DOHH2 (cell line): ENCODE data around the gene HOXB7.

Source experiments
- H3F3A ChIP-seq: fragments of 200-600 bp; sonication (generic), shearing (Covaris generic); 2 replicates; pipeline ENCODE4 v1.6.0; 2016; ENCODE audit warnings: antibody characterized with exemption, mild to moderate bottlenecking; ENCODE audit not compliant: control insufficient read depth, insufficient read depth
- H3K27ac ChIP-seq: fragments of 200-600 bp; sonication (generic); 2 replicates; pipeline ENCODE4 v1.5.1; 2014; ENCODE audit warnings: low read depth, mild to moderate bottlenecking, low read length, moderate library complexity
- H3K27me3 ChIP-seq: fragments of 200-600 bp; sonication (generic); 2 replicates; pipeline ENCODE4 v1.6.1; 2014; ENCODE audit warnings: mild to moderate bottlenecking, low read length, mixed read lengths; ENCODE audit not compliant: control insufficient read depth
- H3K36me3 ChIP-seq: fragments of 200-600 bp; sonication (generic); 2 replicates; pipeline ENCODE4 v1.6.1; 2014; ENCODE audit warnings: mild to moderate bottlenecking, low read length, moderate library complexity, mixed read lengths; ENCODE audit not compliant: control insufficient read depth
- H3K4me1 ChIP-seq: fragments of 200-600 bp; sonication (generic); 2 replicates; pipeline ENCODE4 v1.6.1; 2014; ENCODE audit warnings: mild to moderate bottlenecking, low read length, mixed read lengths; ENCODE audit not compliant: control insufficient read depth
- H3K4me2 ChIP-seq: fragments of 200-600 bp; sonication (generic); 2 replicates; pipeline ENCODE4 v1.6.0; 2014; ENCODE audit warnings: mild to moderate bottlenecking, low read length, moderate library complexity
- H3K4me3 ChIP-seq: fragments of 200-600 bp; sonication (generic); 2 replicates; pipeline ENCODE4 v1.5.1; 2014; ENCODE audit warnings: mild to moderate bottlenecking, low read length, mixed read lengths
- H3K79me2 ChIP-seq: fragments of 200-600 bp; sonication (generic); 2 replicates; pipeline ENCODE4 v1.6.1; 2014; ENCODE audit warnings: mild to moderate bottlenecking, low read length, mixed read lengths; ENCODE audit not compliant: control insufficient read depth
- H3K9me2 ChIP-seq: fragments of 200-600 bp; sonication (generic); replicated peaks from 2 replicates; pipeline ENCODE4 v1.6.1; 2014; ENCODE audit warnings: mild to moderate bottlenecking, low read length, mixed read lengths; ENCODE audit not compliant: control insufficient read depth
- H3K9me3 ChIP-seq: fragments of 200-600 bp; sonication (generic); 2 replicates; pipeline ENCODE4 v1.6.1; 2014; ENCODE audit warnings: antibody characterized with exemption, low read length, mixed read lengths; ENCODE audit not compliant: control insufficient read depth, insufficient read depth
- H4K20me1 ChIP-seq: fragments of 200-600 bp; sonication (generic); 2 replicates; pipeline ENCODE4 v1.6.0; 2014; ENCODE audit warnings: low read depth, mild to moderate bottlenecking, antibody characterized with exemption, low read length, moderate library complexity; ENCODE audit not compliant: control insufficient read depth, insufficient read depth
- CTCF ChIP-seq: fragments of 200-600 bp; sonication (generic); IDR thresholded peaks from one replicate; pipeline ENCODE4 v1.5.1; 2014; ENCODE audit warnings: antibody characterized with exemption, mild to moderate bottlenecking, low read depth, low read length; ENCODE audit not compliant: poor library complexity, severe bottlenecking
- EZH2phosphoT487 ChIP-seq: fragments of 200-600 bp; sonication (generic); IDR thresholded peaks from 2 replicates; pipeline ENCODE4 v1.6.1; 2017; ENCODE audit warnings: borderline replicate concordance, mild to moderate bottlenecking, antibody characterized with exemption, low read length, moderate library complexity, mixed read lengths

Gene HOXB7

GRCh38 chr17:48589831-48590606 is 20.8 kb downstream of the HOXB7 start, which contains the start of gene HOXB3:
Gene HOXB3 (minus strand): TSS chr17:48590241. CDS start chr17:48552474, 37,767 bp downstream.
- Histone ChIP-seq H3K4me1 (peaks cover 14% of the 10 kb centered on the region), H3K4me2 (no peak within 1 kb of the TSS), H3K27ac (no peak within 1 kb of the TSS), H3K79me2 (no peaks in the 10 kb centered on the region), H3K9me2 (no peaks in the 10 kb centered on the region), H3K9me3 (no peaks in the 10 kb centered on the region), H3F3A (no peaks in the 10 kb centered on the region), H4K20me1 (peaks cover 4% of the 10 kb centered on the region; the same call in 1 of the 2 replicates), H3K4me3 (no peak within 1 kb of the TSS), H3K27me3 (peaks cover 76% of the 10 kb centered on the region), H3K36me3 (no peaks in the 10 kb centered on the region)
- no peak; the same call in 1 of the 2 replicates for TF ChIP-seq EZH2phosphoT487
- TF ChIP-seq CTCF, result no peak

DNA sequence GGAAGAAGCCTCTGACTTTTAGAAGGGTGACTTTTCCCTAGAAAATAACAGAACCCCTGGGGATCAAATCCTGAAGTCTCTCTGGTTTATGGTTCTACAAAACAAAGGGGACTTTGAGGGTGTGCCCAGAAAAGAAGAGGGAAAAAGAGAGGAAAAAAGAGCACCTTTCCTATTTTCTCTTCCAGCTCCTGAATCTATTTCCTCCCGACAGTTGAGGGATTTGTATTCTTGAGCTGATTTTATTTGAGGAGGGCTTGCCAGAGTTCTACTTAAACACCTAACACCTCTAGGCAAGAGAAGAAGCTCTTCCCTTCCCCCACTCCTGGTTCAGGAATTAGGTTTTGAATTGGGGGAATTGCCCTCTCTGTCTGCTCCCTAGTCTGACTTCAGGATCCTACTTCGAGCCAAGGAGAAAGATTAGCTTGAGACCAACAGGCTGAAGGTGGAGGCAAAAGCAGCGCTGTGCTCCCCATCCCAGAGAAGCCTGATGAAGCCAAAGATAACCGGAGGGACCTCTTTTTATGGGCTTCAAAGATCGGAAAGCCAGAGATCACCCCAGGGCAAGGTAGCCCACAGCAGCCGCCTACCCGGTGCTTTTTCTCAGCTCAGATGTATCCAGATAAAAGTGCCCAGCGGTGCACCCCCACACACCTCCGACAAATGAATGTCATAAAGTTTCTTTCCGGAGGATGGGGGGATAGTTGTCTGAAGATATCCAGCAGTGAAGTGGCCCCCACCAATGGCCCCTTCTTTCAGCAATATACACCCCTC is 21.6 kb downstream of the HOXB7 start:
- no peak overlapping the region for H3K4me3 ChIP-seq
- no peaks in the 10 kb centered on the region for H3K79me2 ChIP-seq
- H3K36me3 ChIP-seq, result no peaks in the 10 kb centered on the region
- H3F3A ChIP-seq, result no peaks in the 10 kb centered on the region
- H3K27me3 ChIP-seq, result peaks cover 82% of the 10 kb centered on the region
- H3K4me1 ChIP-seq, result peaks cover 15% of the 10 kb centered on the region
- TF ChIP-seq CTCF, result no peak
- TF ChIP-seq EZH2phosphoT487, result no peak; the same call in 1 of the 2 replicates
- H4K20me1 ChIP-seq, result peaks cover 4% of the 10 kb centered on the region; the same call in 1 of the 2 replicates
- no peak overlapping the region for H3K27ac ChIP-seq
- no peaks in the 10 kb centered on the region for H3K9me2 ChIP-seq
- H3K4me2 ChIP-seq, result no peak overlapping the region
- H3K9me3 ChIP-seq, result no peaks in the 10 kb centered on the region

GRCh38 chr17:48588528-48588927 is 22.3 kb downstream of the HOXB7 start:
- no peak overlapping the region for H3K4me3 ChIP-seq

More at GRCh38 chr17:48588528-48588927, 22.3 kb downstream of the HOXB7 start:
- Histone ChIP-seq H4K20me1 (peaks cover 5% of the 10 kb centered on the region; the same call in 1 of the 2 replicates), H3K27me3 (peaks cover 88% of the 10 kb centered on the region), H3K9me2 (no peaks in the 10 kb centered on the region), H3K36me3 (no peaks in the 10 kb centered on the region), H3K4me1 (peaks cover 15% of the 10 kb centered on the region), H3K4me2 (no peak overlapping the region), H3K9me3 (no peaks in the 10 kb centered on the region), H3K79me2 (no peaks in the 10 kb centered on the region), H3K27ac (no peak overlapping the region), H3F3A (no peaks in the 10 kb centered on the region)
- no peak for TF ChIP-seq EZH2phosphoT487
- no peak for TF ChIP-seq CTCF
